Measurements from ENCODE around the gene EVX2.

Gene EVX2

GRCh38 chr2:176106581-176107539, 23.1 kb upstream of the EVX2 start, which contains the start of gene HOXD11:
HOXD11 (plus strand) TSS chr2:176107280; CDS start chr2:176107356, 76 bp downstream.
- DNase-seq (ENCODE audit: insufficient read length, low spot score) (peak; percentile 90), FAIRE-seq (peak; percentile 30)
- no peak for TF ChIP-seq POLR2A (IDR thresholded peaks at IDR 0.05; ENCODE audit: low read depth, low read length)

GRCh38 chr2:176105730-176106580, 22.2 kb upstream of the EVX2 start:
- DNase-seq (ENCODE audit: insufficient read length, low spot score) (no peak), FAIRE-seq (no peak)
- TF ChIP-seq POLR2A (IDR thresholded peaks at IDR 0.05; ENCODE audit: low read depth, low read length) = no peak

GRCh38 chr2:176105078-176105729, 21.4 kb upstream of the EVX2 start:
- TF ChIP-seq POLR2A (IDR thresholded peaks at IDR 0.05; ENCODE audit: low read depth, low read length) = peak; percentile 59
- DNase-seq (ENCODE audit: insufficient read length, low spot score) = peak; percentile 69
- FAIRE-seq = no peak

GRCh38 chr2:176104316-176105077, 20.7 kb upstream of the EVX2 start:
- FAIRE-seq (peak; percentile 52), DNase-seq (ENCODE audit: insufficient read length, low spot score) (peak; percentile 92)
- TF ChIP-seq POLR2A (IDR thresholded peaks at IDR 0.05; ENCODE audit: low read depth, low read length) = peak; percentile 76

- TF ChIP-seq POLR2A (IDR thresholded peaks at IDR 0.05; ENCODE audit: low read depth, low read length) = 0 out of 2 replicates have a peak, but pooled peaks have one; percentile 17
- DNase-seq (ENCODE audit: insufficient read length, low spot score) = no peak
- FAIRE-seq = no peak
Measured at GRCh38 chr2:176103742-176104315, 20.1 kb upstream of the EVX2 start.

GRCh38 chr2:176103194-176103593, 19.4 kb upstream of the EVX2 start:
- FAIRE-seq (no peak), DNase-seq (ENCODE audit: insufficient read length, low spot score) (no peak)
- TF ChIP-seq POLR2A (IDR thresholded peaks at IDR 0.05; ENCODE audit: low read depth, low read length) = no peak

GRCh38 chr2:176102309-176102866, 18.6 kb upstream of the EVX2 start:
- FAIRE-seq = no peak
- no peak for TF ChIP-seq POLR2A (IDR thresholded peaks at IDR 0.05; ENCODE audit: low read depth, low read length)

GRCh38 chr2:176101842-176102241, 18.1 kb upstream of the EVX2 start:
- no peak for FAIRE-seq
- no peak for DNase-seq (ENCODE audit: insufficient read length, low spot score)
- no peak for TF ChIP-seq POLR2A (IDR thresholded peaks at IDR 0.05; ENCODE audit: low read depth, low read length)

More at GRCh38 chr2:176102309-176102866, 18.6 kb upstream of the EVX2 start:
- no peak for DNase-seq (ENCODE audit: insufficient read length, low spot score)

- FAIRE-seq = no peak
- no peak for TF ChIP-seq POLR2A (IDR thresholded peaks at IDR 0.05; ENCODE audit: low read depth, low read length)
- DNase-seq (ENCODE audit: insufficient read length, low spot score) = no peak
Measured at GRCh38 chr2:176101216-176101830, 17.6 kb upstream of the EVX2 start.

GRCh38 chr2:176100547-176101140, 16.9 kb upstream of the EVX2 start:
- FAIRE-seq (no peak), DNase-seq (ENCODE audit: insufficient read length, low spot score) (no peak)
- TF ChIP-seq POLR2A (IDR thresholded peaks at IDR 0.05; ENCODE audit: low read depth, low read length) = no peak

- DNase-seq (ENCODE audit: insufficient read length, low spot score) (no peak), FAIRE-seq (no peak)
- TF ChIP-seq POLR2A (IDR thresholded peaks at IDR 0.05; ENCODE audit: low read depth, low read length) = no peak
Measured at GRCh38 chr2:176099728-176100546, 16.2 kb upstream of the EVX2 start, which contains the start of gene HOXD12. HOXD12 (plus strand) TSS chr2:176099795; CDS start chr2:176099802, 7 bp downstream.
